Esophagus muscularis mucosa (tissue), 4 donors: Measurements from ENCODE around the gene TARP.

Experiments used
- CTCF ChIP-seq, 3 experiments: fragments of 200-600 bp in 2 of 3; fragments of 450-650 bp in 1 of 3; sonication (generic) in 2 of 3; IDR thresholded peaks; one replicate each; pipeline ENCODE4 v1.5.1; 2017 to 2019; ENCODE audit warnings: antibody characterized with exemption in 3 of 3, mild to moderate bottlenecking in 2 of 3, moderate library complexity in 1 of 3
- EP300 ChIP-seq: sonication (generic); formaldehyde crosslinking; IDR thresholded peaks from one replicate; pipeline ENCODE4 v1.6.1; 2017; ENCODE audit warnings: antibody characterized with exemption
- POLR2A ChIP-seq: fragments of 450-650 bp; IDR thresholded peaks from one replicate; pipeline ENCODE4 v1.6.1; 2017; ENCODE audit warnings: antibody characterized with exemption, moderate library complexity, mild to moderate bottlenecking, low read depth
- POLR2AphosphoS5 ChIP-seq, 2 donors: sonication (generic); formaldehyde crosslinking; IDR thresholded peaks; one replicate each; pipeline ENCODE4 v1.6.1; 2017; ENCODE audit warnings: antibody characterized with exemption in 2 of 2

DNA sequence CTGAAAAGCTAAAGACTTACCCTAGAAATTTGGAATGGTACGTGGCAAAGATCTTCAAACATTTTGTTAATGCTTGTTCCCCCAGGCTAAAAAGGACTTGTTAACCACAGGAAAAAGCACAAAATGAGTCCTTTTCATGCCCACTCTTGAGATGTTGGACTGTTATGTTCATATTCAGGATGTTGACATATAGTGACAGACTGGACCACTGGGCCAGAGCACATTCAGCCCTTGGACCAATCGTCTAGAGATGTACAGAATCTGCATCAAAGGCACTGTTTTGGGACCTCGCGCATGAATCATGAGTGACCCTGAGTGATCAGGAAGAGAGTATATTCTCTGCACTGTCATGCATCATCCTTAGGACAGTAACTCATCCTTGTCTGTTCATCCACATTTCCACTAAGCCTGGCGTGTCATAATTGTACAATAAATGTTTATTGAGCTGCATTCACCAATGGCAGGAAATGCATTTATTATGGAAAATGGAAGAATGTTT lies 25.3 kb downstream of the TARP start:
- TF ChIP-seq CTCF (IDR thresholded peaks at IDR 0.05) (no peak), EP300 (no peak), POLR2A (no peak), POLR2AphosphoS5 (IDR thresholded peaks at IDR 0.05) (no peak)
